Measurements from ENCODE around the gene CDC6.
"Not testable (repeated sequence)": the region's sequence is repeated elsewhere in the genome, so short reads cannot be mapped to it uniquely, and the experiment has no call there.

The CDC6 gene

DNA sequence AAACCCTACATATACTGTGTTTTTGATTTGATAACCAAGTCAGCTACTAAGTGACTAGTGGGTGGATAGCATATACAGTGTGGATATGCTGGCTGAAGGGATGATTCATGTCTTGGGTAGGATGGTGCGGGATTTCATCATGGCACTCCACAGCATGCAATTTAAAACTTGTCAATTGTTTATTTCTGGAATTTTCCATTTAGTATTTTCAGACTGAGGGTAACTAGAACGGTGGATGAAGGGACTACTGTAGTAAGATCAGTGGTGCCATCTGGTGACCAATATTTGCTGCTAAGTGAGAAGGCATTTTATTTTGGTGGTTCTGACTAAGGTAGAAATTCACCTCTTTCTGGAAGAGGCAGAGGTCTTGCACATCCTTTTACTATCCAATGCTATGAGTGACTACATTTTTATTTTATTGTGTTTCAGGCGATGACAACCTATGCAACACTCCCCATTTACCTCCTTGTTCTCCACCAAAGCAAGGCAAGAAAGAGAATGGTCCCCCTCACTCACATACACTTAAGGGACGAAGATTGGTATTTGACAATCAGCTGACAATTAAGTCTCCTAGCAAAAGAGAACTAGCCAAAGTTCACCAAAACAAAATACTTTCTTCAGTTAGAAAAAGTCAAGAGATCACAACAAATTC lies 3.1 kb downstream of the CDC6 start:
- no peak for DNase-seq

DNA sequence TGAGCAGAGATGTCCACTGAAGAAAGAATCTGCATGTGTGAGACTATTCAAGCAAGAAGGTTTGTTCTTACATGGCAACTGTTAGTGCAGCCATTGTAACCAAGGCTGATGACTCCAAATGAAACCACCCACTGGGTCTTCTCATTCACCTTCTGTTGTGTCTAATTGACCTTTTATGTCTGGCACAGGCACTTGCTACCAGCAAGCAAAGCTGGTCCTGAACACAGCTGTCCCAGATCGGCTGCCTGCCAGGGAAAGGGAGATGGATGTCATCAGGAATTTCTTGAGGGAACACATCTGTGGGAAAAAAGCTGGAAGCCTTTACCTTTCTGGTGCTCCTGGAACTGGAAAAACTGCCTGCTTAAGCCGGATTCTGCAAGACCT lies 3.6 kb downstream of the CDC6 start:
- no peak for DNase-seq

DNA sequence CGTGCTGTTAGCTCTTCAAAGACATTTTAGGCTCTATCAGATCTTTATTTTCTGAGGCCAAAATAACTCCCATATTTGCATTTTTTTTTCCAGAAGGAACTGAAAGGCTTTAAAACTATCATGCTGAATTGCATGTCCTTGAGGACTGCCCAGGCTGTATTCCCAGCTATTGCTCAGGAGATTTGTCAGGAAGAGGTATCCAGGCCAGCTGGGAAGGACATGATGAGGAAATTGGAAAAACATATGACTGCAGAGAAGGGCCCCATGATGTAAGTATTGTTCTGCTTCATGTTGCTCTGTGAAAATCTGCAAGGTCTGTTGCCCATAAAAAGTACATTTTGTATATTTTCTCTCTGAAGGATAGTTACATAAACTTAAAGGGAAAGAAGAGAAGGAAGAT lies 5.7 kb downstream of the CDC6 start:
- no peak for DNase-seq

DNA sequence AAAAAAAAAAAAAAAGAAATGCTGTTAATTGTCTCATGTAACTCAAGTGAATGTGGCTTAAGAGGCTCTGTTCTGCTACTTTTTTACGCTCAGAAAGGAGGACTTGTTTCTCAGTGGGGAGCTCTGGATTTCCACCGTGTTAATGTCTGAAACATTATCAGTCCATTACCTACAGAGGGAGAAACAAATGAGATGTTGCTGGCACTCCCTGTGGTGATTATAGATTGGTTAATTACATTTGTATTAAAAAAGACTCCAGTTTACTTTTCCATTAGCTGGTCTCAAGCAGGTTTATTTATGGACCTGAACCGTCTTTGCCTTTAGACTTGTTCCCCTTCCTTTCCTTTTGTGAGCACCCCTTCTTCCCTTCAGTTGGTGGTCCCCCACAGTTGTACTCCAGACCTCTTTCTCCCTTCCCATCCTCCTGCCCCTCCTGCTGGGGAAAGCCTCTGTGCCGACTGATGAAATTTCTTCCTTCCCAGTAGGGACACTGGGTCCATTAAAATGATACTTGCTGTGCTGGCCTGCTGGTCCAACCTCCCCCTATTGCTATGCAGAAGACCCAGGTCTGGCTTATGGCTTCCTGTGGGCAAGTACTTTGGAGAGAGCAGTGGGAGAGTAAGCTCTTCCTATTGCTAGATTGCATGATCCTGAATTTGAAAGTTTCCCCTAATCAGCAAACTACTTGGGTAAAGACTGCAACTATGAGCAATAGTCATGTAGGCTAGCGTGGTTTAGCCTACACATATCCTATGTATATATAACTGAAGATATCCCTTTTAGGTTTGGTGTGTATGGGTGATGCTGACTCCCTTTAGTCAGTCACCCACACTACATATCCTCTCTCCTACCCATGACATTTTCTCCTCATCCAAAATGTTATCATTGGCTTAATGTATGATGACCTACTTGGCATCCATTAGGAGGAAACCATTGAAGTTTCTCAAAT lies 8.1 kb downstream of the CDC6 start:
- no peak for DNase-seq

DNA sequence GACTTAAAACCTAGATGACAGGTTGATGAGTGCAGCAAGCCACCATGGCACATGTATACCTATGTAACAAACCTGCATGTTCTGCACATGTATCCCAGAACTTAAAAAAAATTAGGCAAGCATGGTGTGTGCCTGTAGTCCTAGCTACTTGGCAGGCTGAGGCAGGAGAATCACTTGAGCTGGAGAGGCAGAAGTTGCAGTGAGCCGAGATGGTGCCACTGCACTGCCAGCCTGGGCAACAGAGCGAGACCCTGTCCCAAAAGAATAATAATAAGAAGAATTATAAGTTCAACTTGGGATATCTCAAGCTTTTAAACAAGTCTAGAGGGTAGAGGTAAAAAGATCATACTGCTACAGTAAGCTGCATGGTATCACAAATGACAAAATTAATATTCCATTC lies 9.8 kb downstream of the CDC6 start:
- DNase-seq = no peak

DNA sequence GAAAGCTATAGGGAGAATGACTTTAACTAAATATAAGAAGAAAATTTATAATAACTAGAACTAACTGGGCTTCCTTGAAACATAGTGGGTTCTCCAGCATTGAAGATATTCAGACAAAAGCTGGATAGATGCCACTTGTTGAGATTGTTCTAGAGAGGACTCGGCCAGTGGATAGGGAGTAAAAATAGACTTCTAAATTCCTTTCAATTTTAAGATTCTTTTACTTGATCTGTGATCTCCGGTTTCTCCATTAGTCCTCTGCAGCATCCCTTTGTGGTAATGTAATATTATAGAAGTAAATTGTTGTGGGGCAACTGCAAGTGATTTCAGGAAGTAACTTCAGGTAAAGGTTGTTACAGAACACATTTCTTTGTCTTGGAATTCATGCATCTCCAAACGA lies 11.0 kb downstream of the CDC6 start:
- no peak for DNase-seq

DNA sequence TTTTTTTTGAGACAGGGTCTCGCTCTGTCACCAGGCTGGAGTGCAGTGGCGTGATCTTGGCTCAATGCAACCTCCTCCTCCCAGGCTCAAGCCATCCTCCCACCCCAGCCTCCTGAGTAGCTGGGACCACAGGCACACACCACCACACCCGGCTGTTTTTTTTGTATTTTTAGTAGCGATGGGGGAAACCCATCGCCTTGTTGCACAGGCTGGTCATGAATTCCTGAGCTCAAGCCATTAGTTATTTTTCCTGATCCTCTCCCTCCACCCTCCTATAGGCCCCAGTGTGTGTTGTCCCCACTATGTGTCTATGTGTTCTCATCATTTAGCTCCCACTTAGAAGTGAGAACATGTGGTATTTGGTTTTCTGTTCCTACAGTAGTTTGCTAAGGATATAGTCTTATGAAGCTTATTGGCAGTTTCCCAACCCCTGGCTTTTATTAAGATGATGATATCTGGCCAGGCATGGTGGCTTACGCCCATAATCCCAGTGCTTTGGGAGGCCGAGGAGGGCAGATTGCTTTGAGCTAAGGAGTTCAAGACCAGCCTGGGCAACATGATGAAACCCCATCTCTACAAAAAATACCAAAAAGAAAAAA lies 11.6 kb downstream of the CDC6 start:
- not testable (repeated sequence) for DNase-seq

DNA sequence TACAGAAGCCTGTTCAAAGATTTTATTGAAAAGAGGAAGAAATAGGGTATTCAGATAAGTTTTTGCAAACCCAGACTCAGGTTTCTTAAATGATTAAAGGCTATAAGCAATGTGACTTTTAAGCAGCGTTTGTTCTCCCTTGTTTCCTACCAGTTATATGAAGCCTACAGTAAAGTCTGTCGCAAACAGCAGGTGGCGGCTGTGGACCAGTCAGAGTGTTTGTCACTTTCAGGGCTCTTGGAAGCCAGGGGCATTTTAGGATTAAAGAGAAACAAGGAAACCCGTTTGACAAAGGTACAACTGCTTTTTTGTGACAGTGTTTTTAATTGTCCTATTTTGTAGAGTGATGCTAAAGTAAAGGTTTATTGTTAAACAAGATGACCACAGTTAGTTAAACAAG lies 13.6 kb downstream of the CDC6 start:
- DNase-seq = no peak

DNA sequence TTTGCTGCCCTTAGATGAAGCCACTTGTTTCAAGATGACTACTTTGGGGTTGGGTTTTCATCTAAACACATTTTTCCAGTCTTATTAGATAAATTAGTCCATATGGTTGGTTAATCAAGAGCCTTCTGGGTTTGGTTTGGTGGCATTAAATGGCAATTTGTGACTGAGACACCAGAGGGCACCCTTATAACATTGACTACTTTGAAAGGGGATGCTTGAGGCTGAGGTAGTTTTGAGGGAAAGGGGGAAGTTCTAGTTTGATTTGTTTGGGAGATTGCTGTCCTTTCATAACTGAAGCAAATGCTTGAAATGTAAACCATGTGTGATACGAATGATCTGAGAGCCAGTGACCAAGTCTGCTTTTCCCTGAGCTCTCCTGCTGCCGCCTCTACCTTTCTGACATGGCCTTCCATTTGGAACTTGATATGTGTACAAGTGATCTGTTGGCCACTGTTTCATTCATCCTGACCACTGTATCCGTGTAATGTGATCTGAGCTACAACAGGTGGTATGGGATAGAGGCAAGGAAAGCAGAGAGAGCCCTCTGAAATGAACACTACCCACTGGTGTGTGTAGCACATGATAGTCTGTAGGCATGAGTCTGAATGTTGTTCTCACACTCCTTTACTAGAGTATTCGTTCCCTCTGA lies 15.5 kb downstream of the CDC6 start:
- no peak for DNase-seq

DNA sequence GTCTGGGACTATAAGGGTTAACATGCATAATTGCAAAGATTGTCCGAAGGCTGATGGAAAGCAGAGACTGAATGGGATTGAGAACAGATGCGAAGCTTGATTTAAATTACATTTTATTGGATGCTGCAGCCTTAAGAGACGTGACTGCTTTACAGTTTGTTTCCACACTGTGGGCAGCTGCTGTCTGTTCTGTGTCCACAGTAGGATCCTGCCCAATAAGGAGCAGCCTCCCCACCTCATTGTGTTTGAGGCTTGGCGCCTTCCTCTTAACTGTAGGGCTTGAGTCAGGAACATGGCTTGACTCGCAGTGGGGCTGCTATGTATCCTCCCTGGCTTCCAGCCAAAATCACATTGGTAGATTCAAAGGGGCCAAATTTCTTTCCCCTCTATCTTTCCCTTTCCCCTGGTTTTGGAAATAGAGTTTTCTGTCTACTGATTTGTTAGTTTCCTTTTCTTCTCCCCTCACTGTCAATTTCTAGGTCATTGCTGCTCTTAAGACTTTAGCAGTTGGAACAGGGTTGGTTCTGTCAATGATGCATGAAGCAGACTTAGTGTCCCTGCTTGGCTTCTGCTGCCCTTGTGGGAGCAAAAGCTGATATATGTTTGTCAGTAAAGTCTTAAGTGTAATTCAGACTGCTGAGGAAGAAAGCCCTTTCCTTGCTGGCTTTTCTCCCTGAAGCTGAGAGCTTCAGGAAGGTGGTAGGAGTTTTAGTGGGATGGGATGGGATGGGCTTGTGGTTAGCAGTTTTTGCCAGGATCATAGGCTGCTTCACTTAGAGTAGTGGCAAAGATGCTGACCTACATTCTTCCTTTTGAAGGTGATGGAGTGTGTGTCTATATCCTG lies 16.3 kb downstream of the CDC6 start:
- DNase-seq = no peak

DNA sequence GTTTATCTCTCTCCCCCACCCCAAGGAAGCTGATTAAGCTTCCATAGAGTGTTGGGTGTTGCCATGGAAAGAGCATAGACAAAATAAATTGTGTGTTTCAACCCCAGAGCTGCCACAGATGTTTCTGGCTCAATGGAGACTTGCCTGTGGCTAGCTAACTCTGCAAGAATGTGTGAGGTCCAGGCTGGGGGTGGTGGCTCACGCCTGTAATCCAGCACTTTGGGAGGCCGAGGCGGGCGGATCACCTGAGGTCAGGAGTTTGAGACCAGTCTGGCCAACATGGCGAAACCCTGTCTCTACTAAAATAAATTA lies 16.8 kb downstream of the CDC6 start:
- not testable (repeated sequence) for DNase-seq

DNA sequence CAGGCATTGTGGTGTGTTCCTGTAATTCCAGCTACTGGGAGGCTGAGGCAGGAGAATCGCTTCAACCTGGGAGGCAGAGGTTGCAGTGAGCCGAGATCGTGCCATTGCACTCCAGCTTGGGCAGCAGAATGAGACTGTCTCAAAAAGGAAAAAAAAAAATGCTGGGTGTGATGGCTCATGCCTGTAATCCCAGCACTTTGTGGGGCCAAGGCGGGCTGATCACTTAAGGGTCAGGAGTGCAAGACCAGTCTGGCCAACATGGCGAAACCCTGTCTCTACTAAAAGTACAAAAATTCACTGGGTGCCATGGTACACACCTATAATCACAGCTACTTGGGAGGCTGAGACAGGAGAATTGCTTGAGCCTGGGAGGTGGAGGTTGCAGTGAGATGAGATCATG lies 17.2 kb downstream of the CDC6 start:
- DNase-seq = not testable (repeated sequence)

DNA sequence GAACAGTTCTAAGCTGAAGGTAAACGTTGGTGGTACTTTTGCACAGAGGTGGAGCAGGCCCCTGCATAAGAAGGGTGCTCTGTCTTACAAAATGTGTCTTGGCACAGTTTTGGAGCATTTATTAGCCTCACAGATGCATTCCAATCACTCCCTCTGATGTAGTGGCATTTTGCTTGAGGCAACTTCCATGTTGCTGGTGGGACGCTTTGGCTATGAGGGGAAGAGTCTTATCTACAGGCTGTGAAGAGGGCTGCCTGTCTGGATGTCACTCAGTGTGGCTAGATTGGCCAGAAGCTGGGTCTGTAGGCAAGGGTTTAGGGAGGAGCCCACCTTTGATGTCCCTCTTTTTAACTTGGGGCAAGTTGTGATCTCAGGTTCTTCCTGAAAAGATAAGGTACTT lies 18.7 kb downstream of the CDC6 start:
- no peak for DNase-seq

DNA sequence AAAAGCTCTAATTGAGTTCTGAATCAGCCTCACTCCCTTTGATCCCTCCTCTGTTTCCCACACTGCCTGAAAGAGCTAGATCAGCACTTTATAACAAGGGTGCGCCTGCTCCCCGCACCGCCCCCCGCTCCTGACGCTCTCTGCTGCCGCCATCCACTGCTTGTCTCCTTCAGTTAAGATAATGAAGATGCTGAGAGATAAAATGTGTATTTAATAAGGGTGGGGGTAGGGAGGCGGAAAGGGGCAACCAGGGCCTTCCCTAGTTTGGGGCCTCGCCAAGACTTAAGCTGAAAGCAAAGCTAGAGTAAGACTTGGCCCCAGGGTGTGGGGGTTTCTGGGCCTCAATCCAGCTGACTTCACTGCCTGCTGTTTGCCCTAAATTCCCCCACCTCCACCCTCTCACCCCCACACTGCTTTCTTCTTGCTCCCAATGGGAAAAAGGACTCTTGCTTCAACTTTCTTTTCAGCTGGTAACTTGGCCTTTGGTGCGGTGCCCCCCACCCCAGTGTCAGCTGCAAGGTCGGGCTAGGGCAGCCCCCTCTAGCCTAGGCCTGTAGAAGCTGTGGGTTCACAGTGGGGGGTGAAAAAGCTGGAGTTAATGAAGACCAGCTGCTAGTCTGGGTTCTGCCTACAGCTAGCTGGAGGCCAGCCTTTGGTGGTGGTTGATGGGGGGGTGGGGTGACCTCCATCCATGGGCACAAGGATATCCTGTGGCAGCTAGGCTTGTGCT lies 19.5 kb downstream of the CDC6 start:
- DNase-seq = no peak

DNA sequence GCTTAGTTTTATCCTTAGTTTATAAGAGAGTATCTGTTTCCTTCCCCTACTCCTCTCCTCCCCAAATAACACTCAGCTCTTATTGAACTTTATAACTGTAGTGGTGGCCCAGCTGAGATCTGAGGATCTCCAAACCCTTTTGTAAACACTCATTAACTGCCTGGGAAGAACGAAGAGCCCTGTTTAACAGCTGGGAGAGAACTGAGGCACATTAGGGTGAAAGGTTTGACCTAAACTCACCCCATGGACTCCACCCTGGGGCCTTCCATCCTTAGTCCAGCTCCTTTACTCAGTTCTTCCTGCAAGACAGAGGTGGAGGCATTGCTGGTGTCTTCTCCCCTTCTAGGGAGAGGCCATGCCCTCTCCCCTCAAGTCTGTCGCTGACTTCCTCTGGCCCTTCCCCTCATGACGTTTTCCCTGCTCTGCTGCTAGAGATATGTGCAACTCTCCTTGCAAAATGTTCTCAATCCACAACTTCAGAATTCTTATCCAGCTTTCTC lies 20.1 kb downstream of the CDC6 start:
- DNase-seq = no peak

DNA sequence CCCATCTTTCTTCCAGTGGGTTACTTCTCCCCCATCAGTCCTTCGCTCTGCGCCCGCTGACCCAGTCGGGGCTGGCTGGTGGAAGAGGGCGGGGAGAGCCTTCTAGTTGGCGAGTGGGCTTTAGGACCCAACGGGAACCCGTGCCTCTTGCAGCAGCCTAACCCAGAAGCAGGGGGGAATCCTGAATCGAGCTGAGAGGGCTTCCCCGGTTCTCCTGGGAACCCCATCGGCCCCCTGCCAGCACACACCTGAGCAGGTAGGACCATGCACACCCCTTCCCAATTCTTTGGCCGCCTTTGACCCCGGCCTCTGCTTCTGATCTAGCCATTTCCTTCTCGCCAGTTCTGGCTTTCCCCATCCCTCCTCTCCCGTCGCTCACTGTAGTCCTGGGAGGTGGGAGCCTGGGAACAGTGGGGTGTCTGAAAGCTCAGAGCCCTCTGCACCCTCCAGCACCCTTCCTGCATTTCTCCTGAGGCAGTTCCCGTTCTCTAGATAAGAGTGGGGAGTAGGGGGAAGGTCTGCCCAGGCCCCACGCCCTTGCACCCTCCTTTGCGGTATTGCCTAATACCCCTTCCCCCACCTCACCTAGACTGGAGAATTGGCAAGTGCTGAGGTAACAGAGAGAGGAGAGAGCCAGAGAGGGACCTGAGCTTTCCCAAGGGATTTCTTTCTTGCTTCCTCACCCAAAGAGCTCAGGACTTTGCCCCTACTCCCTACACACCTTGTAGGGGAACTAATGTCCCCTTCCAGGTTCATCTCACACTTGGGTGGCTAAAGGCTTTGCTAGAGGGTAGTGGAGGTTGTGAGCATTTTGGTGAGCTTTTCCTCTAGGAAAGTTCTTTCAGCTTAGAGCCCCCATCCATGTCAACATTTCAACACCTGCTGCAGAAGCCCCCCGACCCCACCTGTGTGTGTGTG lies 21.6 kb downstream of the CDC6 start, which contains the start of gene RARA:
TSS of gene RARA (plus strand) at position 150 of the 918 bp plus-strand sequence. CDS start 22,039 bp downstream, outside the sequence.
- DNase-seq = no peak

DNA sequence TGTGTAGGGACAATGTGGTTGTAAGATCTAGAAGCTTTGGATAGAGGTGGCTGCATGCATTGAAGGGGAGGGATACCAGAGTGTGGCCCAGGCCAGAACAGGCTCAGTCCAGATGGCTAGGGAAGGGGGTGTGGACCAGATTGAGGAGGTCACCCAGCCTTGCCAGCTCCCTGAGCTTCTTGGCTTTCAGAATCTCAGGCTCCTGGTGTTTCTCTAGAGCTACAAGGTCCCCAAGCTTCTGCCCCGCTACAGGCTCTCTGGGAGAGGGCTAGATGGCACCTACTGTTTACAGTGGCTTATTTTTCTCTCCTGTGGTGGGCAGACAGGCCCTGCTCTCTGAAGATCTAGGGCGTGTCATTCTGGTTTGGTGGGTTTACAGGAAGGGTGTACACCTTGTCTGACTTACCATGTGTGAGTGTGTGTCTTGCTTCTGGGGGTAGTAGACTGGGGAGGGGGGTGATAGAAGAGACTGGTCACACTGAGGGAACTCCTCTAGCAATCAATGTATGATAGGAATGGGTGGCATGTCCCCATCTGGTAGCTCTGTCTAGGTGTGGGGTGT lies 22.4 kb downstream of the CDC6 start:
- DNase-seq = no peak

DNA sequence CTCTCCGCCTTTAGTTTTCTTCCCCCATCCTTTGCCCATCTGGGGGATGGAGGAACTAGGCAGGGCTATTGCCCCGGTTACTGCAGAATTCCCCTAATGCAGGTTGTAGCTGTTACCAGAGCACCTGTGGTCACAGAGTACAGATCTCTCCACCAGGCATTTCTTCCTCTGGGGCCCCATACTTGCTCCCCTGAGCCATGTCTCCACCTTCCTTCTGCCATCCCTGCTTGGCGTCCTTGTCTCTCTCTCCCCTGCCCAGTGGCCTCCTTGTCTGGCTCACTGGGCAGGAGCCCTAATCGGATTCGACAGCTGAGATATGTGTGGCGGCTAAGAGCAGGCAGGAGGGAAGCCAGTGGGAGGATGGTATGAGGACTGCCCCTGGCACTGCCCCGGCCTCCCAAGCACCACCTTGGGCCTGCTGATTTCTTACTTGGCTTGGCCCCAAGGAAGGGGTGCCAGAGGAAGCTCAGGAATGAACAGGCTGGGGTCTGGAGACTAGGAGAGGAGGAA lies 23.3 kb downstream of the CDC6 start:
- no peak for DNase-seq

DNA sequence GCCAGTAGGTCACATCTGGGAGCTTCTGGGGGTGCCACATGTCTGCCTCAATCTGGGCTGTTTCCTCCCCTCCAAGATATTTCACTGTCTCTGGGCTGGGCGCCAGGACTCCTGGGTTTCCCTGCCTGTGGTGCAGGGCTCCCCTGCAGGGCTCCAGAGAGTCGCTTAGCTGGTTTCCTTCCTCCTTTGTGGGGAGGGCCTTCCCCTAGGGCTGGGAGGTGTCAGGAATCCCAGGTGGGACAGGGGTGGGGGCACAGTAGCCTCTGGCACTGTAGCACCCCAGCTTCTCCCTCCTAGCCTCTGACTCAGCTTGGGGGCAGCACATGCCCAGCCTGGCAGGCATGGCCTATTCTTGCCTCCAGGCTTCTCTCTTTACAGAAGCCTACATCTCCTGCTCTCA lies 23.9 kb downstream of the CDC6 start:
- DNase-seq = no peak

Measured in GOT3 (cell line).